ENCODE data around the gene NTM. TPM values are rescaled to one million over a fixed set of nuclear protein-coding genes. Genes with fewer than 3 reads are reported as not detected.
"Not testable (repeated sequence)": the region's sequence is repeated elsewhere in the genome, so short reads cannot be mapped to it uniquely, and the experiment has no call there.

Gene NTM
- total and polyA plus RNA-seq, 2 donors (not counting 1 experiment from before 2014, with no cell fraction given) = 12.3 to 28.6 TPM

DNA sequence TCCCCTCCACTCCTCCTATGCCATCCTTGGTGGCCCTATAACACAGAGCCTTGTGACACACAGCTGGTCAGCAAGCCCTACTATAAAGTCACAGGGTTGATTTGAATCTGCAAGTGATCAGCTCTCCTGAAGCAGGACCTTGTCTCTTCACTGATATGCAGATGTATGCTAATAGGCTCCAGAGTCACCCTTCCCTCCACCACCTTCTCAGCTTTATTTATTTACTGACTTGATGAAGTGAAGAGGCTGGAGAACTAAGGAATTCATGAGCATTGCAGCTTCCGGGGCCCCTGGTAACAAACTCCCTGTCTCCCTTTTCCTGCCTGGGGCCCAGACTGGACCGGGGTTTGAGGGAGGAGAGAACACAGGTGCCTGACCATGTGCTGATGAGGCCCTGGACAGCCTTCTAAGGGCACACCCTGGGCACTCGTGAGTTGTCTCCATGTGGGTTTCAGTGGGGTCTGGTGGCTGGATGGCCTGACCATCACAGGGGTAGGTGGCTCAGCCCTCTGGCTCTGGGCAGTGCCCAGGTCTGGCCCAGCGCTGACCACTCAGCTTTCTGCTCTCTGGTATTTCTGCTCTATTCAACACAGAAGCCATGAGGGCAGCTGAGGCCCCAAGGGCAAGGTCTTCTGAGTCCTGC, 307.5 kb downstream of the NTM start:
- H3K4me3 ChIP-seq (replicated peaks in 1 of 4; ENCODE audit: control extremely low read depth in 1 of 4, insufficient read depth in 1 of 4, low read depth in 3 of 4, low read length in 4 of 4) = no peak overlapping the region
- no peaks in the 10 kb centered on the region for H3K9me3 ChIP-seq (ENCODE audit: control insufficient read depth, insufficient read depth, low read depth, low read length)
- H3K36me3 ChIP-seq (ENCODE audit: control insufficient read depth, insufficient read depth, low read length) = no peaks in the 10 kb centered on the region
- no peak overlapping the region for H3K27ac ChIP-seq (ENCODE audit: insufficient read depth, low read length)
- H2AFZ ChIP-seq (ENCODE audit: low read length) = no peak overlapping the region
- TF ChIP-seq, protein P1, sequence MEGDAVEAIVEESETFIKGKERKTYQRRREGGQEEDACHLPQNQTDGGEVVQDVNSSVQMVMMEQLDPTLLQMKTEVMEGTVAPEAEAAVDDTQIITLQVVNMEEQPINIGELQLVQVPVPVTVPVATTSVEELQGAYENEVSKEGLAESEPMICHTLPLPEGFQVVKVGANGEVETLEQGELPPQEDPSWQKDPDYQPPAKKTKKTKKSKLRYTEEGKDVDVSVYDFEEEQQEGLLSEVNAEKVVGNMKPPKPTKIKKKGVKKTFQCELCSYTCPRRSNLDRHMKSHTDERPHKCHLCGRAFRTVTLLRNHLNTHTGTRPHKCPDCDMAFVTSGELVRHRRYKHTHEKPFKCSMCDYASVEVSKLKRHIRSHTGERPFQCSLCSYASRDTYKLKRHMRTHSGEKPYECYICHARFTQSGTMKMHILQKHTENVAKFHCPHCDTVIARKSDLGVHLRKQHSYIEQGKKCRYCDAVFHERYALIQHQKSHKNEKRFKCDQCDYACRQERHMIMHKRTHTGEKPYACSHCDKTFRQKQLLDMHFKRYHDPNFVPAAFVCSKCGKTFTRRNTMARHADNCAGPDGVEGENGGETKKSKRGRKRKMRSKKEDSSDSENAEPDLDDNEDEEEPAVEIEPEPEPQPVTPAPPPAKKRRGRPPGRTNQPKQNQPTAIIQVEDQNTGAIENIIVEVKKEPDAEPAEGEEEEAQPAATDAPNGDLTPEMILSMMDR (conservative IDR thresholded peaks at IDR 0.05 in 1 of 2, IDR thresholded peaks at IDR 0.05 in 1 of 2; ENCODE audit: low read depth in 1 of 2, low read length in 2 of 2) = no peak
- TF ChIP-seq EZH2 (IDR thresholded peaks at IDR 0.05; ENCODE audit: low read length, missing control alignments) = no peak
- H3K27me3 ChIP-seq (ENCODE audit: control insufficient read depth, insufficient read depth, low read length) = peaks cover 3% of the 10 kb centered on the region
- H3K9ac ChIP-seq (ENCODE audit: insufficient read depth, low read length) = no peak overlapping the region
- no peak for DNase-seq (ENCODE audit: low read depth in 2 of 2)
- no peaks in the 10 kb centered on the region for H3K79me2 ChIP-seq (ENCODE audit: control insufficient read depth, insufficient read depth, low read length)
- H3K4me1 ChIP-seq (ENCODE audit: control insufficient read depth, extremely low read depth, insufficient read depth, low read length) = no peaks in the 10 kb centered on the region
- no peaks in the 10 kb centered on the region for H4K20me1 ChIP-seq (ENCODE audit: control insufficient read depth, extremely low read depth, insufficient read depth, low read length)
- H3K4me2 ChIP-seq (ENCODE audit: extremely low read depth, insufficient read depth, low read length) = no peak overlapping the region

DNA sequence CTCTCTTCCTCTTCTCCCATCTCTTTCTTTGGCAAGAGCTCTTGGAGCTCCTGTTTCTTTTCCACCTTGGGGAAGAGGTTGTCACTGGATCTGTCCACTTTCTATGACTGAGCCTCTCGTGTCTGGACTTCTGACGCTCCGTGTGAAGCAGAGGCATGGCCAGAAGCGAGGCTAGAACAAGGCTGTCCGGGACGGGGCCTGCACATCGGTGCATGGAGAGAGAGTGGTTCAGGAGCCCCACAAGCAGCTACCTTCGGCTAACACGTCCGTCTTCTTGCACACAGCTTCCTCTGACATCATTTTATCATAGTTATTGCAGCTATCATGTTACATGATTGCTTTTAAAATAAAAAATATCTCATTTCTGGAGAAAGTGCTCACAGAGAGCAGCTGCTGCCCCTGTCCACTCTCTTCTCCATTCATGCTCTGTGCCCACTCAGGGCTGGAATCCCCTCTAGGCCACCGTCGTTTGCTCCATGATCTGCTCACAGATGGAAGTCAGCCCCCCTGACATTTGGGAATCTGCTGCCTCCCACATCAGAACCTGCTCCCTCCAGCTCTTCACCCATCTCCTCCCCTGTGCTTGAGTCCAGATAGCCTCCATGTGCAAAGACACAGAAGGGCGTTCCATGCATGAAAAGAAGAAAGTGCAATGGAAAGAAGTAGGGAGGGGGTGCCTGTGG, 308.4 kb downstream of the NTM start:
- no peak for TF ChIP-seq EZH2 (IDR thresholded peaks at IDR 0.05; ENCODE audit: low read length, missing control alignments)
- TF ChIP-seq, protein P1 (conservative IDR thresholded peaks at IDR 0.05 in 1 of 2, IDR thresholded peaks at IDR 0.05 in 1 of 2; ENCODE audit: low read depth in 1 of 2, low read length in 2 of 2) = no peak
- no peak overlapping the region for H3K4me3 ChIP-seq (replicated peaks in 1 of 4; ENCODE audit: control extremely low read depth in 1 of 4, insufficient read depth in 1 of 4, low read depth in 3 of 4, low read length in 4 of 4)
- no peak for DNase-seq (ENCODE audit: low read depth in 2 of 2)
- peaks cover 6% of the 10 kb centered on the region for H3K27me3 ChIP-seq (ENCODE audit: control insufficient read depth, insufficient read depth, low read length)
- no peak overlapping the region for H3K27ac ChIP-seq (ENCODE audit: insufficient read depth, low read length)
- no peaks in the 10 kb centered on the region for H4K20me1 ChIP-seq (ENCODE audit: control insufficient read depth, extremely low read depth, insufficient read depth, low read length)
- H3K4me2 ChIP-seq (ENCODE audit: extremely low read depth, insufficient read depth, low read length) = no peak overlapping the region
- H3K9me3 ChIP-seq (ENCODE audit: control insufficient read depth, insufficient read depth, low read depth, low read length) = no peaks in the 10 kb centered on the region
- no peak overlapping the region for H2AFZ ChIP-seq (ENCODE audit: low read length)
- no peaks in the 10 kb centered on the region for H3K4me1 ChIP-seq (ENCODE audit: control insufficient read depth, extremely low read depth, insufficient read depth, low read length)
- no peaks in the 10 kb centered on the region for H3K36me3 ChIP-seq (ENCODE audit: control insufficient read depth, insufficient read depth, low read length)
- no peaks in the 10 kb centered on the region for H3K79me2 ChIP-seq (ENCODE audit: control insufficient read depth, insufficient read depth, low read length)
- no peak overlapping the region for H3K9ac ChIP-seq (ENCODE audit: insufficient read depth, low read length)

DNA sequence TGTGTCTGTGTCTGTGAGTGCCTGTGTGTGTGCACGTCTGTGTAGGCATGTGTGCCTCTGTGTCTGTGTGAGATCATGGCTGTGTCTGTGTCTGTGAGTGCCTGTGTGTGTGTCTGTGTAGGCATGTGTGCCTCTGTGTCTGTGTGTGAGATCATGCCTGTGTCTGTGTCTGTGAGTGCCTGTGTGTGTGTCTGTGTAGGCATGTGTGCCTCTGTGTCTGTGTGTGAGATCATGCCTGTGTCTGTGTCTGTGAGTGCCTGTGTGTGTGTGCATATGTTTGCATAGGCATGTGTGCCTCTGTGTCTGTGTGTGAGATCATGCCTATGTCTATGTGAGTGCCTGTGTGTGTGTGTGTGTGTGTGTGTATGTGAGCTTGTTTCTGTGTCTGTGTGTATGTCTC, 310.0 kb downstream of the NTM start:
- H3K4me3 ChIP-seq (replicated peaks in 1 of 4; ENCODE audit: control extremely low read depth in 1 of 4, insufficient read depth in 1 of 4, low read depth in 3 of 4, low read length in 4 of 4); H2AFZ ChIP-seq (ENCODE audit: low read length); H3K4me2 ChIP-seq (ENCODE audit: extremely low read depth, insufficient read depth, low read length); H3K4me1 ChIP-seq (ENCODE audit: control insufficient read depth, extremely low read depth, insufficient read depth, low read length); H3K79me2 ChIP-seq (ENCODE audit: control insufficient read depth, insufficient read depth, low read length); H3K9ac ChIP-seq (ENCODE audit: insufficient read depth, low read length); H3K27ac ChIP-seq (ENCODE audit: insufficient read depth, low read length); H3K27me3 ChIP-seq (ENCODE audit: control insufficient read depth, insufficient read depth, low read length); DNase-seq (ENCODE audit: low read depth in 2 of 2); H4K20me1 ChIP-seq (ENCODE audit: control insufficient read depth, extremely low read depth, insufficient read depth, low read length); H3K9me3 ChIP-seq (ENCODE audit: control insufficient read depth, insufficient read depth, low read depth, low read length); H3K36me3 ChIP-seq (ENCODE audit: control insufficient read depth, insufficient read depth, low read length): not testable (repeated sequence)
